Measurements from ENCODE around the gene STOX1. TPM values are rescaled to one million over a fixed set of nuclear protein-coding genes. Genes with fewer than 3 reads are reported as not detected.
"Not testable (repeated sequence)": the region's sequence is repeated elsewhere in the genome, so short reads cannot be mapped to it uniquely, and the experiment has no call there.

STOX1 gene
- total RNA-seq, 3 donors from 2014 or later (not counting 1 experiment from before 2014, with no cell fraction given), result 0.07 TPM; not detected in 2

DNA sequence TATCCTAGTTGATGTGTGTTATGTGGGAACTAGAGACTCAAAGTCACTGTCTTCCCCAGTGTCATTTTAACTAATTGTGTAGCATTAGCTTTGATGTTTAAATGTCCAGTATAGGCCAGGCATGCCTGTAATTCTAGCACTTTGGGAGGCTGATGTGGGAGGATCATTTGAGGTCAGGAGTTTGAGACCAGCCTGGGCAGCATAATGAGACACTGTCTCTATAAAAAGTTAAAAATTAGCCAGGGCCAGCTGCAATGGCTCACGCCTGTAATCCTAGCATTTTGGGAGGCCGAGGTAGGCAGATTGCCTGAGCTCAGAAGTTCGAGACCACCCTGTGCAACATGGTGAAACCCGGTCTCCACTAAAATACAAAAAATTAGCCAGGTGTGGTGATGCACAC lies 98.2 kb downstream of the STOX1 start:
- DNase-seq, result no peak
- Histone ChIP-seq H3K27me3 (ENCODE audit: control insufficient read depth, insufficient read depth, low read length) (no peaks in the 10 kb centered on the region), H3K9me3 (ENCODE audit: control insufficient read depth, insufficient read depth, low read length) (no peaks in the 10 kb centered on the region), H3K4me1 (ENCODE audit: control insufficient read depth, insufficient read depth, low read length) (no peaks in the 10 kb centered on the region), H3K36me3 (ENCODE audit: control insufficient read depth, insufficient read depth, low read length) (peaks cover 23% of the 10 kb centered on the region), H3K27ac (ENCODE audit: low read length) (no peak overlapping the region), H3K4me3 (ENCODE audit: low read length) (no peak overlapping the region)
- no peaks in the 10 kb centered on the region for H3K9me3 Mint-ChIP-seq
- no peak for TF ChIP-seq CTCF (IDR thresholded peaks at IDR 0.05)
- H3K4me1 Mint-ChIP-seq, result peaks cover 7 to 12% of the 10 kb centered on the region in 2 donors
- no peak for ATAC-seq
- intact Hi-C loops (cut with micrococcal nuclease), result no loop called here
- H3K36me3 Mint-ChIP-seq, result no peaks in the 10 kb centered on the region
- no peaks in the 10 kb centered on the region for H3K27me3 Mint-ChIP-seq (ENCODE audit: low read depth in 2 of 2)
- 98% methylated on average over 4 of the region's 4 CpGs for WGBS (ENCODE audit: insufficient coverage)
- H3K4me3 Mint-ChIP-seq, result no peak overlapping the region
- no peak overlapping the region for H3K27ac Mint-ChIP-seq

DNA sequence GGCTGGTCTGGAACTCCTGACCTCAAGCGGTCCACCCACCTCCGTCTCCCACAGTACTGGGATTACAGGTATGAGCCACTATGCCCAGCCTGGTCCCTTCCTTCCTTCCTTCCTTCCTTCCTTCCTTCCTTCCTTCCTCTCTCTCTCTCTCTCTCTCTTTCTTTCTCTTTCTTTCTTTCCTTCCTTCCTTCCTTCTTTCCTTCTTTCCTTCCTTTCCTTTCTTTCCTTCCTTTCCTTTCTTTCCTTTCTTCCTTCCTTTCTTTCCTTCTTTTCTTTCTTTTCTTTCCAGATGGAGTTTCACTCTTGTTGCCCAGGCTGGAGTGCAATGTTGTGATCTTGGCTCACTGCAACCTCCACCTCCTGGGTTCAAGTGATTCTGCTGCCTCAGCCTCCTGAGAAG lies 101.8 kb downstream of the STOX1 start:
- DNase-seq; H3K4me3 ChIP-seq (ENCODE audit: low read length); H3K9me3 ChIP-seq (ENCODE audit: control insufficient read depth, insufficient read depth, low read length); H3K36me3 Mint-ChIP-seq; H3K27me3 ChIP-seq (ENCODE audit: control insufficient read depth, insufficient read depth, low read length); intact Hi-C loops (cut with micrococcal nuclease); H3K27me3 Mint-ChIP-seq (ENCODE audit: low read depth in 2 of 2); H3K27ac ChIP-seq (ENCODE audit: low read length); H3K4me1 ChIP-seq (ENCODE audit: control insufficient read depth, insufficient read depth, low read length); H3K4me3 Mint-ChIP-seq; H3K9me3 Mint-ChIP-seq; ATAC-seq: not testable (repeated sequence)
- Mint-ChIP-seq H3K4me1 (peaks cover 12 to 13% of the 10 kb centered on the region in 2 donors), H3K27ac (peak overlapping the region in 1 of 2 donors; percentile 4)
- peaks cover 34% of the 10 kb centered on the region for H3K36me3 ChIP-seq (ENCODE audit: control insufficient read depth, insufficient read depth, low read length)
- 87% methylated on average over 2 of the region's 2 CpGs for WGBS (ENCODE audit: insufficient coverage)

- H3K36me3 Mint-ChIP-seq; H3K9me3 ChIP-seq (ENCODE audit: control insufficient read depth, insufficient read depth, low read length); H3K27ac Mint-ChIP-seq; H3K4me1 Mint-ChIP-seq; intact Hi-C loops (cut with micrococcal nuclease); H3K27me3 Mint-ChIP-seq (ENCODE audit: low read depth in 2 of 2); H3K4me1 ChIP-seq (ENCODE audit: control insufficient read depth, insufficient read depth, low read length); ATAC-seq; H3K4me3 Mint-ChIP-seq; DNase-seq; H3K9me3 Mint-ChIP-seq; H3K4me3 ChIP-seq (ENCODE audit: low read length); H3K27me3 ChIP-seq (ENCODE audit: control insufficient read depth, insufficient read depth, low read length); H3K27ac ChIP-seq (ENCODE audit: low read length): not testable (repeated sequence)
- 98% methylated on average over 8 of the region's 8 CpGs for WGBS (ENCODE audit: insufficient coverage)
- H3K36me3 ChIP-seq (ENCODE audit: control insufficient read depth, insufficient read depth, low read length), result peaks cover 42% of the 10 kb centered on the region
These were observed 102.6 kb downstream of the STOX1 start for GRCh38 chr10:68929888-68930287.

DNA sequence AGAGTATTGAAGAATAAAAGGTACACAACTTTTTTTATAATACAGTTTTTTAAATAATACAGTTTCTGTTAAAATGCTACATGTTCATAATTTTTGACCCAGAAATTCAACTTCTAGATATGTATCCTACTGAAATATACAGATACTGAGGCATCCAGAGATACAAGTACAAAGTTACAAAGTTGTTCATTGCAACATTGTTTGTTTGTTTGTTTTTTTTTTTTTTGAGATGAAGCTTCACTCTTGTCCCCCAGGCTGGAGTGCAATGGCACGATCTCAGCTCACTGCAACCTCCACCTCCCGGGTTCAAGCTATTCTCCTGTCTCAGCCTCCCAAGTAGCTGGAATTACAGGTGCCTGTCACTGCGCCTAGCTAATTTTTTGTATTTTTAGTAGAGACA lies 105.5 kb downstream of the STOX1 start:
- H3K9me3 ChIP-seq (ENCODE audit: control insufficient read depth, insufficient read depth, low read length); H3K27me3 ChIP-seq (ENCODE audit: control insufficient read depth, insufficient read depth, low read length); DNase-seq; H3K27ac Mint-ChIP-seq; ATAC-seq; H3K27me3 Mint-ChIP-seq (ENCODE audit: low read depth in 2 of 2); H3K4me1 ChIP-seq (ENCODE audit: control insufficient read depth, insufficient read depth, low read length); H3K4me3 ChIP-seq (ENCODE audit: low read length); H3K4me1 Mint-ChIP-seq; intact Hi-C loops (cut with micrococcal nuclease); H3K36me3 Mint-ChIP-seq; H3K9me3 Mint-ChIP-seq; H3K4me3 Mint-ChIP-seq; H3K27ac ChIP-seq (ENCODE audit: low read length): not testable (repeated sequence)
- H3K36me3 ChIP-seq (ENCODE audit: control insufficient read depth, insufficient read depth, low read length), result peaks cover 45% of the 10 kb centered on the region
- WGBS (ENCODE audit: insufficient coverage), result 96% methylated on average over 3 of the region's 3 CpGs

DNA sequence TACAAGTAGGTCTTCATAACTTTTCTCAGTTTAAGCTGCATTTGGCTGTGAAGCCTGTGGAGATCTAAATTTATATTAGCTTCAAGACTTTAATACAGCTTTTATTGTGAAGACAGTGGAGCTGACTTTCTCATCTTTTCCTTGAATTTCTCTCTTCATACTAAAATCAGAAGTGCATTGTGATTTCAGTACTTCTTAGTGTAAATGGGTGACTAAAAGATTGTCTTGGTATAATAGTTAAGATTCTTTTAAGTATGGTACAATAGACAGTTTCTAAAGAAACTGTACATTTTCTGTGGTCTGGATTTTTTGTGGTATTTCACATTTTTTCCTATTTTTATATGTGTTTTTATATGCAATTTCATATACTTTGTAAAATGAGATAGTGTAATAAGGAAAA lies 107.7 kb downstream of the STOX1 start:
- Histone ChIP-seq H3K27ac (ENCODE audit: low read length) (no peak overlapping the region), H3K9me3 (ENCODE audit: control insufficient read depth, insufficient read depth, low read length) (no peaks in the 10 kb centered on the region), H3K27me3 (ENCODE audit: control insufficient read depth, insufficient read depth, low read length) (no peaks in the 10 kb centered on the region), H3K4me3 (ENCODE audit: low read length) (no peak overlapping the region), H3K4me1 (ENCODE audit: control insufficient read depth, insufficient read depth, low read length) (no peaks in the 10 kb centered on the region), H3K36me3 (ENCODE audit: control insufficient read depth, insufficient read depth, low read length) (peaks cover 59% of the 10 kb centered on the region)
- H3K27ac Mint-ChIP-seq, result no peak overlapping the region
- intact Hi-C loops (cut with micrococcal nuclease), result no loop called here
- no peak for DNase-seq
- no peaks in the 10 kb centered on the region for H3K9me3 Mint-ChIP-seq
- TF ChIP-seq CTCF (IDR thresholded peaks at IDR 0.05), result no peak
- no peak overlapping the region for H3K4me3 Mint-ChIP-seq
- H3K27me3 Mint-ChIP-seq (ENCODE audit: low read depth in 2 of 2), result no peaks in the 10 kb centered on the region
- H3K36me3 Mint-ChIP-seq, result peaks cover 11% of the 10 kb centered on the region
- ATAC-seq, result no peak
- H3K4me1 Mint-ChIP-seq, result peaks cover 5 to 10% of the 10 kb centered on the region in 2 donors
